GM23338 (cell line): ENCODE results near the gene SORCS2. TPM values are rescaled to one million over a fixed set of nuclear protein-coding genes. Genes with fewer than 3 reads are reported as not detected.

Experiments used
- ATAC-seq: fragments of 200-7000 bp; cut with Tn5 transposase; 3 replicates; pipeline ENCODE4 v1.9.1; 2020
- DNase-seq: peaks from one replicate; pipeline ENCODE4 v3.0.0-alpha.2; 2015; ENCODE audit warnings: low spot score
- H2AFZ ChIP-seq: fragments of 200-600 bp; sonication (generic); 2 replicates; pipeline ENCODE4 v1.8.0; 2016; ENCODE audit warnings: antibody characterized with exemption, mild to moderate bottlenecking, moderate library complexity
- H3F3A ChIP-seq: fragments of 200-600 bp; sonication (generic); replicated peaks from 2 replicates; pipeline ENCODE4 v1.8.0; 2017; ENCODE audit warnings: antibody characterized with exemption, mixed run types, low read depth
- H3K27ac ChIP-seq: fragments of 200-600 bp; sonication (generic); 2 replicates; pipeline ENCODE4 v1.6.1; 2016; ENCODE audit warnings: low read depth
- H3K27me3 ChIP-seq: fragments of 200-600 bp; sonication (generic); 2 replicates; pipeline ENCODE4 v1.8.0; 2016; ENCODE audit warnings: mild to moderate bottlenecking, mixed run types, moderate library complexity; ENCODE audit not compliant: insufficient read depth
- H3K36me3 ChIP-seq: fragments of 200-600 bp; sonication (generic); 2 replicates; pipeline ENCODE4 v1.8.0; 2016; ENCODE audit warnings: mild to moderate bottlenecking; ENCODE audit not compliant: insufficient read depth
- H3K4me1 ChIP-seq: fragments of 200-600 bp; sonication (generic); 2 replicates; pipeline ENCODE4 v1.8.0; 2016; ENCODE audit warnings: mild to moderate bottlenecking, moderate library complexity; ENCODE audit not compliant: insufficient read depth
- H3K4me2 ChIP-seq: fragments of 200-600 bp; sonication (generic); 2 replicates; pipeline ENCODE4 v1.7.1; 2017; ENCODE audit warnings: mixed run types
- H3K4me3 ChIP-seq: fragments of 200-600 bp; sonication (generic); 2 replicates; pipeline ENCODE4 v1.6.1; 2016; ENCODE audit warnings: mixed run types
- H3K79me2 ChIP-seq: fragments of 200-600 bp; sonication (generic); replicated peaks from 2 replicates; pipeline ENCODE4 v1.8.0; 2017; ENCODE audit warnings: mild to moderate bottlenecking; ENCODE audit not compliant: insufficient read depth
- H3K9me2 ChIP-seq: fragments of 200-600 bp; sonication (generic); 2 replicates; pipeline ENCODE4 v1.8.0; 2017; ENCODE audit not compliant: insufficient read depth
- H4K20me1 ChIP-seq: fragments of 200-600 bp; sonication (generic); replicated peaks from 2 replicates; pipeline ENCODE4 v1.8.0; 2017; ENCODE audit warnings: mild to moderate bottlenecking; ENCODE audit not compliant: insufficient read depth
- H3K27ac Mint-ChIP-seq: 2 replicates; pipeline ENCODE4 v1.8.0; 2020; ENCODE audit warnings: inconsistent platforms, mild to moderate bottlenecking, moderate library complexity, mixed read lengths
- H3K27me3 Mint-ChIP-seq: 3 replicates; pipeline ENCODE4 v1.8.0; 2022; ENCODE audit warnings: low read depth, mild to moderate bottlenecking, moderate library complexity, mixed read lengths, inconsistent platforms; ENCODE audit not compliant: insufficient read depth, poor library complexity
- H3K36me3 Mint-ChIP-seq: 3 replicates; pipeline ENCODE4 v1.8.0; 2021; ENCODE audit warnings: low read depth, mild to moderate bottlenecking, inconsistent platforms, moderate library complexity, mixed read lengths
- H3K4me1 Mint-ChIP-seq: 3 replicates; pipeline ENCODE4 v1.8.0; 2020; ENCODE audit warnings: mild to moderate bottlenecking, inconsistent platforms, mixed read lengths
- H3K4me3 Mint-ChIP-seq: 3 replicates; pipeline ENCODE4 v1.8.0; 2021; ENCODE audit warnings: moderate library complexity, mild to moderate bottlenecking, inconsistent platforms, mixed read lengths
- H3K9me3 Mint-ChIP-seq: 3 replicates; pipeline ENCODE4 v1.8.0; 2020; ENCODE audit warnings: moderate library complexity, mild to moderate bottlenecking, inconsistent platforms, mixed read lengths
- CREB1 ChIP-seq: fragments of 250-450 bp; sonication (Bioruptor Pico); IDR thresholded peaks from 2 replicates; pipeline ENCODE4 v1.5.0; 2020; ENCODE audit warnings: low read depth, mild to moderate bottlenecking, moderate library complexity
- EZH2 ChIP-seq: fragments of 200-600 bp; sonication (generic); IDR thresholded peaks from one replicate; pipeline ENCODE4 v1.8.0; 2017; ENCODE audit warnings: antibody characterized with exemption, mild to moderate bottlenecking, low read depth; ENCODE audit not compliant: unreplicated experiment
- JUNB ChIP-seq: IDR thresholded peaks from one replicate; pipeline ENCODE4 v1.6.1; 2016; ENCODE audit warnings: antibody characterized with exemption; ENCODE audit not compliant: unreplicated experiment
- POLR2AphosphoS5 ChIP-seq: IDR thresholded peaks from 2 replicates; pipeline ENCODE4 v1.6.1; 2016; ENCODE audit warnings: antibody characterized with exemption, low read depth
- STAT1 ChIP-seq: IDR thresholded peaks from one replicate; pipeline ENCODE4 v1.6.1; 2016; ENCODE audit warnings: antibody characterized with exemption; ENCODE audit not compliant: unreplicated experiment
- ZNF331 ChIP-seq: fragments of 250-450 bp; sonication (Bioruptor Pico); IDR thresholded peaks from 2 replicates; pipeline ENCODE4 v1.5.0; 2020; ENCODE audit warnings: low read depth, mild to moderate bottlenecking, moderate library complexity
- polyA plus RNA-seq: library from polyadenylated mRNA; unstranded; fragments of >200 nt; fragmentation: Nextera tagmentation; extraction: Ambion mirVana; gene quantifications from 2 replicates; pipeline ENCODE4 v1.2.1, GENCODE V29; 2016
- total RNA-seq: library from RNA; depleted of rRNA; stranded (reverse); fragments of >200 nt; shearing (Covaris generic); gene quantifications from 2 replicates; pipeline ENCODE4 v1.2.3, GENCODE V29; 2014
- TF ChIP-seq, protein P1 (sequence below): fragments of 250-450 bp; sonication (Bioruptor Pico); IDR thresholded peaks from 2 replicates; pipeline ENCODE4 v1.5.0; 2020; ENCODE audit warnings: mild to moderate bottlenecking, moderate library complexity
- TF ChIP-seq, protein P2 (sequence below): IDR thresholded peaks from one replicate; pipeline ENCODE4 v1.6.1; 2018; ENCODE audit warnings: antibody characterized with exemption; ENCODE audit not compliant: unreplicated experiment
- TF ChIP-seq, protein P3 (sequence below), 2 experiments: fragments of 200-600 bp in 1 of 2; sonication (generic) in 1 of 2; conservative IDR thresholded peaks; 2 replicates each; pipeline versions ENCODE4 v1.5.1 to v1.6.1; 2016 to 2017; ENCODE audit warnings: antibody characterized with exemption in 2 of 2, low read depth in 2 of 2, mild to moderate bottlenecking in 2 of 2, moderate library complexity in 1 of 2
- TF ChIP-seq, protein P4 (sequence below): IDR thresholded peaks from 2 replicates; pipeline ENCODE4 v1.6.1; 2016; ENCODE audit warnings: antibody characterized with exemption

The SORCS2 gene
- total and polyA plus RNA-seq, 2 experiments from 2014 or later, result 0.47 to 2.4 TPM

DNA sequence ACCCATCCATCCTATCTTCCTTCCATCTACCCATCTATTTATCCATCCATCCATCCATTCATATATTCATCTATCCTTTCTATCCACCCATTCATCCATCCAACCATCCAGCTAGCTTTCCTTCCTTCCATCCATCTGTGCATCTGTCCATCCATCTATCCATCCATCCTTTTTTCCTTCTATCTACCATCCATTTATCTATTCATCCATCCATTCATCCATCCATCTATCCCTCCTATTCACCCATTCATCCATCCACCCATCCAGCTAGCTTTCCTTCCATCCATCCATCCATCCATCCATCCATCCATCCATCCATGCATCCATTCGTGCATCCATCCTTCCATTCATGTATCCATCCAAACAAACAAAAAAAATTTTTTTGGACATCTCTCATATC is 123.6 kb downstream of the SORCS2 start:
- Histone ChIP-seq H2AFZ (no peak overlapping the region), H4K20me1 (no peaks in the 10 kb centered on the region), H3F3A (no peaks in the 10 kb centered on the region), H3K4me3 (no peak overlapping the region), H3K4me2 (no peak overlapping the region), H3K9me2 (peaks cover under 1% of the 10 kb centered on the region; the same call in 1 of the 2 replicates), H3K79me2 (no peaks in the 10 kb centered on the region), H3K27ac (no peak overlapping the region), H3K4me1 (0 out of 2 replicates have a peak, but pooled peaks cover 7% of the 10 kb centered on the region), H3K27me3 (no peaks in the 10 kb centered on the region), H3K36me3 (no peaks in the 10 kb centered on the region)
- TF ChIP-seq POLR2AphosphoS5, result no peak
- no peak for TF ChIP-seq STAT1
- no peak overlapping the region for H3K27ac Mint-ChIP-seq
- peaks cover 11% of the 10 kb centered on the region for H3K27me3 Mint-ChIP-seq
- H3K36me3 Mint-ChIP-seq, result peaks cover 4% of the 10 kb centered on the region; the same call in 1 of the 3 replicates
- no peak overlapping the region for H3K4me3 Mint-ChIP-seq
- ATAC-seq (no peak), DNase-seq (no peak)
- H3K9me3 Mint-ChIP-seq, result peaks cover 7% of the 10 kb centered on the region
- peaks cover 10% of the 10 kb centered on the region for H3K4me1 Mint-ChIP-seq

DNA sequence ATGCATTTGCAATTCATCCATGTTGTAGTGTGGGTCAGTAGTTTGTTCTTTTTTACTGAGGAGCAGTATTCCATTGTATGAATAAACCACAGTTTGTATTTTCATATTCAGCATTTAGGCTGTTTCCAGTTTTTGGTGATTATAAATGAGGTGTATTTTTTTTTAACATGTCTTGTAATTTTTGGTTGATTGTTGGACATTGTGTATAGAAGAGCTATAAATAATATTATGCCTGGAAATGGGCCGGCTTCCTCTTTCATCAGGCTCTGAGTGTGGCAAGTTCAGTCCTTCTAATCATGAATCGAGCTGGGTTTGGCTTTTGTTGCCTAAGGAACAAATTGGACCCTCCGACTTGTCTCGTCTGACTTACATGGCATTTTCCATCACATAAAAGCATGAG is 126.7 kb downstream of the SORCS2 start:
- peaks cover 7% of the 10 kb centered on the region for H3K9me3 Mint-ChIP-seq
- TF ChIP-seq ZNF331 (CRISPR knock-in tag) (no peak), JUNB (no peak), EZH2 (no peak), CREB1 (CRISPR knock-in tag) (no peak)
- TF ChIP-seq, protein P1, sequence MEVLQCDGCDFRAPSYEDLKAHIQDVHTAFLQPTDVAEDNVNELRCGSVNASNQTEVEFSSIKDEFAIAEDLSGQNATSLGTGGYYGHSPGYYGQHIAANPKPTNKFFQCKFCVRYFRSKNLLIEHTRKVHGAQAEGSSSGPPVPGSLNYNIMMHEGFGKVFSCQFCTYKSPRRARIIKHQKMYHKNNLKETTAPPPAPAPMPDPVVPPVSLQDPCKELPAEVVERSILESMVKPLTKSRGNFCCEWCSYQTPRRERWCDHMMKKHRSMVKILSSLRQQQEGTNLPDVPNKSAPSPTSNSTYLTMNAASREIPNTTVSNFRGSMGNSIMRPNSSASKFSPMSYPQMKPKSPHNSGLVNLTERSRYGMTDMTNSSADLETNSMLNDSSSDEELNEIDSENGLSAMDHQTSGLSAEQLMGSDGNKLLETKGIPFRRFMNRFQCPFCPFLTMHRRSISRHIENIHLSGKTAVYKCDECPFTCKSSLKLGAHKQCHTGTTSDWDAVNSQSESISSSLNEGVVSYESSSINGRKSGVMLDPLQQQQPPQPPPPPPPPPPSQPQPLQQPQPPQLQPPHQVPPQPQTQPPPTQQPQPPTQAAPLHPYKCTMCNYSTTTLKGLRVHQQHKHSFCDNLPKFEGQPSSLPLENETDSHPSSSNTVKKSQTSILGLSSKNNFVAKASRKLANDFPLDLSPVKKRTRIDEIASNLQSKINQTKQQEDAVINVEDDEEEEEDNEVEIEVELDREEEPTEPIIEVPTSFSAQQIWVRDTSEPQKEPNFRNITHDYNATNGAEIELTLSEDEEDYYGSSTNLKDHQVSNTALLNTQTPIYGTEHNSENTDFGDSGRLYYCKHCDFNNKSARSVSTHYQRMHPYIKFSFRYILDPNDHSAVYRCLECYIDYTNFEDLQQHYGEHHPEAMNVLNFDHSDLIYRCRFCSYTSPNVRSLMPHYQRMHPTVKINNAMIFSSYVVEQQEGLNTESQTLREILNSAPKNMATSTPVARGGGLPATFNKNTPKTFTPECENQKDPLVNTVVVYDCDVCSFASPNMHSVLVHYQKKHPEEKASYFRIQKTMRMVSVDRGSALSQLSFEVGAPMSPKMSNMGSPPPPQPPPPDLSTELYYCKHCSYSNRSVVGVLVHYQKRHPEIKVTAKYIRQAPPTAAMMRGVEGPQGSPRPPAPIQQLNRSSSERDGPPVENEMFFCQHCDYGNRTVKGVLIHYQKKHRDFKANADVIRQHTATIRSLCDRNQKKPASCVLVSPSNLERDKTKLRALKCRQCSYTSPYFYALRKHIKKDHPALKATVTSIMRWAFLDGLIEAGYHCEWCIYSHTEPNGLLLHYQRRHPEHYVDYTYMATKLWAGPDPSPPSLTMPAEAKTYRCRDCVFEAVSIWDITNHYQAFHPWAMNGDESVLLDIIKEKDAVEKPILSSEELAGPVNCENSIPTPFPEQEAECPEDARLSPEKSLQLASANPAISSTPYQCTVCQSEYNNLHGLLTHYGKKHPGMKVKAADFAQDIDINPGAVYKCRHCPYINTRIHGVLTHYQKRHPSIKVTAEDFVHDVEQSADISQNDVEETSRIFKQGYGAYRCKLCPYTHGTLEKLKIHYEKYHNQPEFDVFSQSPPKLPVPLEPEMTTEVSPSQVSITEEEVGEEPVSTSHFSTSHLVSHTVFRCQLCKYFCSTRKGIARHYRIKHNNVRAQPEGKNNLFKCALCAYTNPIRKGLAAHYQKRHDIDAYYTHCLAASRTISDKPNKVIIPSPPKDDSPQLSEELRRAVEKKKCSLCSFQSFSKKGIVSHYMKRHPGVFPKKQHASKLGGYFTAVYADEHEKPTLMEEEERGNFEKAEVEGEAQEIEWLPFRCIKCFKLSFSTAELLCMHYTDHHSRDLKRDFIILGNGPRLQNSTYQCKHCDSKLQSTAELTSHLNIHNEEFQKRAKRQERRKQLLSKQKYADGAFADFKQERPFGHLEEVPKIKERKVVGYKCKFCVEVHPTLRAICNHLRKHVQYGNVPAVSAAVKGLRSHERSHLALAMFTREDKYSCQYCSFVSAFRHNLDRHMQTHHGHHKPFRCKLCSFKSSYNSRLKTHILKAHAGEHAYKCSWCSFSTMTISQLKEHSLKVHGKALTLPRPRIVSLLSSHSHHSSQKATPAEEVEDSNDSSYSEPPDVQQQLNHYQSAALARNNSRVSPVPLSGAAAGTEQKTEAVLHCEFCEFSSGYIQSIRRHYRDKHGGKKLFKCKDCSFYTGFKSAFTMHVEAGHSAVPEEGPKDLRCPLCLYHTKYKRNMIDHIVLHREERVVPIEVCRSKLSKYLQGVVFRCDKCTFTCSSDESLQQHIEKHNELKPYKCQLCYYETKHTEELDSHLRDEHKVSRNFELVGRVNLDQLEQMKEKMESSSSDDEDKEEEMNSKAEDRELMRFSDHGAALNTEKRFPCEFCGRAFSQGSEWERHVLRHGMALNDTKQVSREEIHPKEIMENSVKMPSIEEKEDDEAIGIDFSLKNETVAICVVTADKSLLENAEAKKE (CRISPR knock-in tag), result no peak
- TF ChIP-seq, protein P2, sequence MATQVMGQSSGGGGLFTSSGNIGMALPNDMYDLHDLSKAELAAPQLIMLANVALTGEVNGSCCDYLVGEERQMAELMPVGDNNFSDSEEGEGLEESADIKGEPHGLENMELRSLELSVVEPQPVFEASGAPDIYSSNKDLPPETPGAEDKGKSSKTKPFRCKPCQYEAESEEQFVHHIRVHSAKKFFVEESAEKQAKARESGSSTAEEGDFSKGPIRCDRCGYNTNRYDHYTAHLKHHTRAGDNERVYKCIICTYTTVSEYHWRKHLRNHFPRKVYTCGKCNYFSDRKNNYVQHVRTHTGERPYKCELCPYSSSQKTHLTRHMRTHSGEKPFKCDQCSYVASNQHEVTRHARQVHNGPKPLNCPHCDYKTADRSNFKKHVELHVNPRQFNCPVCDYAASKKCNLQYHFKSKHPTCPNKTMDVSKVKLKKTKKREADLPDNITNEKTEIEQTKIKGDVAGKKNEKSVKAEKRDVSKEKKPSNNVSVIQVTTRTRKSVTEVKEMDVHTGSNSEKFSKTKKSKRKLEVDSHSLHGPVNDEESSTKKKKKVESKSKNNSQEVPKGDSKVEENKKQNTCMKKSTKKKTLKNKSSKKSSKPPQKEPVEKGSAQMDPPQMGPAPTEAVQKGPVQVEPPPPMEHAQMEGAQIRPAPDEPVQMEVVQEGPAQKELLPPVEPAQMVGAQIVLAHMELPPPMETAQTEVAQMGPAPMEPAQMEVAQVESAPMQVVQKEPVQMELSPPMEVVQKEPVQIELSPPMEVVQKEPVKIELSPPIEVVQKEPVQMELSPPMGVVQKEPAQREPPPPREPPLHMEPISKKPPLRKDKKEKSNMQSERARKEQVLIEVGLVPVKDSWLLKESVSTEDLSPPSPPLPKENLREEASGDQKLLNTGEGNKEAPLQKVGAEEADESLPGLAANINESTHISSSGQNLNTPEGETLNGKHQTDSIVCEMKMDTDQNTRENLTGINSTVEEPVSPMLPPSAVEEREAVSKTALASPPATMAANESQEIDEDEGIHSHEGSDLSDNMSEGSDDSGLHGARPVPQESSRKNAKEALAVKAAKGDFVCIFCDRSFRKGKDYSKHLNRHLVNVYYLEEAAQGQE, result no peak
- TF ChIP-seq, protein P3, sequence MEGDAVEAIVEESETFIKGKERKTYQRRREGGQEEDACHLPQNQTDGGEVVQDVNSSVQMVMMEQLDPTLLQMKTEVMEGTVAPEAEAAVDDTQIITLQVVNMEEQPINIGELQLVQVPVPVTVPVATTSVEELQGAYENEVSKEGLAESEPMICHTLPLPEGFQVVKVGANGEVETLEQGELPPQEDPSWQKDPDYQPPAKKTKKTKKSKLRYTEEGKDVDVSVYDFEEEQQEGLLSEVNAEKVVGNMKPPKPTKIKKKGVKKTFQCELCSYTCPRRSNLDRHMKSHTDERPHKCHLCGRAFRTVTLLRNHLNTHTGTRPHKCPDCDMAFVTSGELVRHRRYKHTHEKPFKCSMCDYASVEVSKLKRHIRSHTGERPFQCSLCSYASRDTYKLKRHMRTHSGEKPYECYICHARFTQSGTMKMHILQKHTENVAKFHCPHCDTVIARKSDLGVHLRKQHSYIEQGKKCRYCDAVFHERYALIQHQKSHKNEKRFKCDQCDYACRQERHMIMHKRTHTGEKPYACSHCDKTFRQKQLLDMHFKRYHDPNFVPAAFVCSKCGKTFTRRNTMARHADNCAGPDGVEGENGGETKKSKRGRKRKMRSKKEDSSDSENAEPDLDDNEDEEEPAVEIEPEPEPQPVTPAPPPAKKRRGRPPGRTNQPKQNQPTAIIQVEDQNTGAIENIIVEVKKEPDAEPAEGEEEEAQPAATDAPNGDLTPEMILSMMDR (conservative IDR thresholded peaks at IDR 0.05; ENCODE audit: low read depth in 2 of 2), result no peak
- TF ChIP-seq, protein P4, sequence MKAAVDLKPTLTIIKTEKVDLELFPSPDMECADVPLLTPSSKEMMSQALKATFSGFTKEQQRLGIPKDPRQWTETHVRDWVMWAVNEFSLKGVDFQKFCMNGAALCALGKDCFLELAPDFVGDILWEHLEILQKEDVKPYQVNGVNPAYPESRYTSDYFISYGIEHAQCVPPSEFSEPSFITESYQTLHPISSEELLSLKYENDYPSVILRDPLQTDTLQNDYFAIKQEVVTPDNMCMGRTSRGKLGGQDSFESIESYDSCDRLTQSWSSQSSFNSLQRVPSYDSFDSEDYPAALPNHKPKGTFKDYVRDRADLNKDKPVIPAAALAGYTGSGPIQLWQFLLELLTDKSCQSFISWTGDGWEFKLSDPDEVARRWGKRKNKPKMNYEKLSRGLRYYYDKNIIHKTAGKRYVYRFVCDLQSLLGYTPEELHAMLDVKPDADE, result no peak

More for the DNA sequence above, 126.7 kb downstream of the SORCS2 start:
- Histone ChIP-seq H3K79me2 (no peaks in the 10 kb centered on the region), H3F3A (no peaks in the 10 kb centered on the region), H3K36me3 (no peaks in the 10 kb centered on the region), H3K27me3 (no peaks in the 10 kb centered on the region), H2AFZ (no peak overlapping the region), H3K4me3 (no peak overlapping the region), H3K4me2 (no peak overlapping the region), H3K4me1 (no peaks in the 10 kb centered on the region), H3K9me2 (peaks cover 4% of the 10 kb centered on the region; the same call in 1 of the 2 replicates), H3K27ac (no peak overlapping the region), H4K20me1 (no peaks in the 10 kb centered on the region)
- no peak for DNase-seq
- Mint-ChIP-seq H3K27me3 (no peaks in the 10 kb centered on the region), H3K4me3 (no peak overlapping the region), H3K36me3 (peaks cover 4% of the 10 kb centered on the region; the same call in 2 of the 3 replicates), H3K27ac (no peak overlapping the region), H3K4me1 (peaks cover 9% of the 10 kb centered on the region)
- no peak for ATAC-seq
